HG02623 (cell line): ENCODE measurements around the gene ARHGDIB.

ENCODE experiments used
- ATAC-seq: cut with Tn5 transposase; IDR thresholded peaks from one replicate; pipeline ENCODE4 v1.9.1; 2021; ENCODE audit warnings: moderate library complexity; ENCODE audit not compliant: unreplicated experiment

The ARHGDIB gene

GRCh38 chr12:14984036-14984435 is 22.6 kb upstream of the ARHGDIB start:
- ATAC-seq: no peak

GRCh38 chr12:14982991-14983390 is 21.6 kb upstream of the ARHGDIB start:
- peak; percentile 49 for ATAC-seq

GRCh38 chr12:14982562-14982961 is 21.2 kb upstream of the ARHGDIB start:
- ATAC-seq: no peak

- no peak for ATAC-seq
Observed at GRCh38 chr12:14981049-14981448, 19.6 kb upstream of the ARHGDIB start.

GRCh38 chr12:14979468-14979867 is 18.1 kb upstream of the ARHGDIB start:
- no peak for ATAC-seq

GRCh38 chr12:14976658-14977057 is 15.3 kb upstream of the ARHGDIB start:
- ATAC-seq: no peak

GRCh38 chr12:14975457-14975856 is 14.1 kb upstream of the ARHGDIB start:
- no peak for ATAC-seq

GRCh38 chr12:14974633-14975032 is 13.2 kb upstream of the ARHGDIB start:
- no peak for ATAC-seq

- ATAC-seq: no peak
Observed at GRCh38 chr12:14972816-14973215, 11.4 kb upstream of the ARHGDIB start, which contains the start of gene PDE6H. PDE6H (plus strand) TSS chr12:14973042; CDS start chr12:14978013, 4,971 bp downstream.

GRCh38 chr12:14970473-14970872 is 9.1 kb upstream of the ARHGDIB start:
- no peak for ATAC-seq

GRCh38 chr12:14968478-14968877 is 7.1 kb upstream of the ARHGDIB start:
- no peak for ATAC-seq

GRCh38 chr12:14965221-14965620 is 3.8 kb upstream of the ARHGDIB start:
- no peak for ATAC-seq

- ATAC-seq: no peak
Observed at GRCh38 chr12:14964406-14964805, 3.0 kb upstream of the ARHGDIB start.

GRCh38 chr12:14963520-14963919 is 2.1 kb upstream of the ARHGDIB start:
- no peak for ATAC-seq

- ATAC-seq: no peak
Observed at GRCh38 chr12:14962797-14963196, 1.4 kb upstream of the ARHGDIB start.

GRCh38 chr12:14962153-14962539 is 745 bp upstream of the ARHGDIB start:
- no peak for ATAC-seq

- ATAC-seq: peak; percentile 32
Observed at GRCh38 chr12:14960548-14961465, 594 bp downstream of the ARHGDIB start.

- no peak for ATAC-seq
Observed at GRCh38 chr12:14959916-14960496, 1.4 kb downstream of the ARHGDIB start.

GRCh38 chr12:14959463-14959862 is 1.9 kb downstream of the ARHGDIB start:
- ATAC-seq: no peak

- ATAC-seq: no peak
Observed at GRCh38 chr12:14959126-14959440, 2.3 kb downstream of the ARHGDIB start.

GRCh38 chr12:14958361-14959125 is 2.9 kb downstream of the ARHGDIB start:
- no peak for ATAC-seq
